K562 (cell line): ENCODE results near the gene HTR1D. TPM values are rescaled to one million over a fixed set of nuclear protein-coding genes. Genes with fewer than 3 reads are reported as not detected.

ENCODE experiments used
- BRF1 ChIP-seq: IDR thresholded peaks from 3 replicates; pipeline ENCODE4 v1.6.1; 2011; ENCODE audit warnings: borderline replicate concordance, mild to moderate bottlenecking; ENCODE audit not compliant: insufficient read length; ENCODE audit errors: extremely low read depth
- CHD1 ChIP-seq: fragments of 200-600 bp; sonication (generic); IDR thresholded peaks from one replicate; pipeline ENCODE4 v1.6.1; 2012; ENCODE audit warnings: mild to moderate bottlenecking, moderate library complexity, low read length, inconsistent platforms
- MCM2 ChIP-seq: fragments of 450-650 bp; IDR thresholded peaks from 2 replicates; pipeline ENCODE4 v1.6.1; 2017; ENCODE audit warnings: low read depth, mild to moderate bottlenecking
- MITF ChIP-seq: IDR thresholded peaks from 2 replicates; pipeline ENCODE4 v1.6.1; 2014; ENCODE audit warnings: antibody characterized with exemption
- NR4A1 ChIP-seq, 2 experiments: fragments of 250-450 bp in 1 of 2; fragments of 450-650 bp in 1 of 2; sonication (Bioruptor Pico) in 1 of 2; IDR thresholded peaks; 2 replicates each; pipeline versions ENCODE4 v1.4.0 to v1.6.1; 2016 to 2020; ENCODE audit warnings: mild to moderate bottlenecking in 2 of 2, missing compliant biosample characterization in 1 of 2, missing genetic modification characterization in 1 of 2, moderate library complexity in 1 of 2
- PATZ1 ChIP-seq: fragments of 250-450 bp; sonication (Bioruptor Pico); IDR thresholded peaks from 2 replicates; pipeline ENCODE4 v1.5.0; 2020; ENCODE audit warnings: mild to moderate bottlenecking, borderline replicate concordance
- POLR2A ChIP-seq: fragments of 450-650 bp; conservative IDR thresholded peaks from 2 replicates; pipeline ENCODE4 v1.6.1; 2016
- RBM15 ChIP-seq: fragments of 200-400 bp; formaldehyde crosslinking; IDR thresholded peaks from 2 replicates; pipeline ENCODE4 v1.6.1; 2018; ENCODE audit warnings: mild to moderate bottlenecking, low read length, moderate library complexity; ENCODE audit not compliant: insufficient read depth
- THAP7 ChIP-seq: fragments of 250-450 bp; sonication (Bioruptor Pico); IDR thresholded peaks from 2 replicates; pipeline ENCODE4 v1.5.0; 2021
- ZBTB40 ChIP-seq, 2 experiments: fragments of 450-650 bp in 1 of 2; sonication (generic) in 1 of 2; formaldehyde crosslinking in 1 of 2; IDR thresholded peaks; 2 replicates each; pipeline versions ENCODE4 v1.7.1 to v1.9.0; 2016 to 2022; ENCODE audit warnings: inconsistent platforms in 1 of 2, mild to moderate bottlenecking in 1 of 2, missing genetic modification reagents in 1 of 2
- ZC3H11A ChIP-seq: IDR thresholded peaks from 2 replicates; pipeline ENCODE4 v1.6.1; 2012; ENCODE audit warnings: low read depth, low read length, improper control_type of control experiment
- ZNF24 ChIP-seq: fragments of 450-650 bp; IDR thresholded peaks from 2 replicates; pipeline ENCODE4 v1.6.1; 2016
- ZNF561 ChIP-seq: fragments of 450-650 bp; formaldehyde crosslinking; conservative IDR thresholded peaks from 2 replicates; pipeline ENCODE4 v1.4.0; 2020; ENCODE audit warnings: mild to moderate bottlenecking, moderate library complexity
- polyA plus RNA-seq, 8 experiments: library from polyadenylated mRNA; depleted of rRNA in 4 of 8; stranded (reverse) in 5 of 8; unstranded in 3 of 8; fragments of >200 nt; fragmentation: Nextera tagmentation in 2 of 8; fragmentation: Illumina TruSeq in 1 of 8; extraction: Ambion mirVana in 2 of 8; extraction: Trizol in 1 of 8; gene quantifications; 2 replicates each; pipeline versions ENCODE4 v1.2.1 to v1.2.3, GENCODE V29; 2011 to 2014; ENCODE audit warnings: inconsistent platforms in 1 of 8, missing spikeins in 1 of 8
- total RNA-seq, 7 experiments: library from RNA; depleted of rRNA in 6 of 7; stranded (reverse); fragments of >200 nt in 6 of 7; fragmentation: Illumina TruSeq in 2 of 7; extraction: Trizol in 2 of 7; gene quantifications; 2 replicates each; pipeline versions ENCODE4 v1.2.1 to v1.2.3, GENCODE V29; 2011 to 2021; ENCODE audit warnings: low replicate concordance in 1 of 7

Gene HTR1D
- total and polyA plus RNA-seq, 9 of the 15 experiments (the other 6 are each of a cell fraction or from before 2014, with no cell fraction given) = 0.03 to 0.09 (median 0.04) TPM; not detected in 4

GRCh38 chr1:23169727-23170335 lies 47.5 kb downstream of the HTR1D start (continued):
- TF ChIP-seq BRF1 (no peak), THAP7 (CRISPR knock-in tag) (no peak), ZNF24 (no peak), ZC3H11A (no peak), PATZ1 (CRISPR knock-in tag) (no peak), RBM15 (no peak), CHD1 (no peak), NR4A1 (CRISPR knock-in tag; IDR thresholded peaks at IDR 0.05) (no peak), NR4A1 (tag; IDR thresholded peaks at IDR 0.05) (no peak), ZBTB40 (IDR thresholded peaks at IDR 0.05) (no peak), ZBTB40 (CRISPR knock-in tag; IDR thresholded peaks at IDR 0.05) (no peak), POLR2A (peak; percentile 77), MITF (no peak), ZNF561 (CRISPR knock-in tag) (no peak), MCM2 (no peak)
